IPS-15b (cell line): ENCODE measurements around the gene EVA1B.

Experiments
- H3K27me3 ChIP-seq: one replicate; pipeline ENCODE4 v1.6.1; 2013; ENCODE audit warnings: low read length; ENCODE audit not compliant: control insufficient read depth, insufficient read depth
- H3K36me3 ChIP-seq: one replicate; pipeline ENCODE4 v1.6.1; 2013; ENCODE audit warnings: low read length; ENCODE audit not compliant: control insufficient read depth, insufficient read depth
- H3K4me1 ChIP-seq: one replicate; pipeline ENCODE4 v1.6.1; 2013; ENCODE audit warnings: mild to moderate bottlenecking, low read length; ENCODE audit not compliant: control insufficient read depth, insufficient read depth
- H3K4me3 ChIP-seq: one replicate; pipeline ENCODE4 v1.5.1; 2013; ENCODE audit warnings: low read depth, low read length
- H3K9ac ChIP-seq: one replicate; pipeline ENCODE4 v1.6.1; 2013; ENCODE audit warnings: low read depth, mild to moderate bottlenecking, low read length
- H3K9me3 ChIP-seq: one replicate; pipeline ENCODE4 v1.6.1; 2013; ENCODE audit warnings: mild to moderate bottlenecking, low read length; ENCODE audit not compliant: control insufficient read depth, insufficient read depth

EVA1B gene

GRCh38 chr1:36354486-36354885 is 31.0 kb upstream of the EVA1B start:
- H3K4me1 ChIP-seq: no peaks in the 10 kb centered on the region
- no peaks in the 10 kb centered on the region for H3K9me3 ChIP-seq
- H3K36me3 ChIP-seq: peaks cover 35% of the 10 kb centered on the region
- no peak overlapping the region for H3K9ac ChIP-seq
- no peaks in the 10 kb centered on the region for H3K27me3 ChIP-seq
- no peak overlapping the region for H3K4me3 ChIP-seq

GRCh38 chr1:36352910-36353878 is 29.7 kb upstream of the EVA1B start:
- H3K9ac ChIP-seq: no peak overlapping the region
- H3K4me1 ChIP-seq: no peaks in the 10 kb centered on the region
- no peaks in the 10 kb centered on the region for H3K27me3 ChIP-seq
- peaks cover 37% of the 10 kb centered on the region for H3K36me3 ChIP-seq
- no peaks in the 10 kb centered on the region for H3K9me3 ChIP-seq
- H3K4me3 ChIP-seq: no peak overlapping the region

- no peak overlapping the region for H3K9ac ChIP-seq
- no peak overlapping the region for H3K4me3 ChIP-seq
- H3K4me1 ChIP-seq: no peaks in the 10 kb centered on the region
- peaks cover 33% of the 10 kb centered on the region for H3K36me3 ChIP-seq
- no peaks in the 10 kb centered on the region for H3K27me3 ChIP-seq
- no peaks in the 10 kb centered on the region for H3K9me3 ChIP-seq
Measured at GRCh38 chr1:36352125-36352909, 28.9 kb upstream of the EVA1B start.

- H3K27me3 ChIP-seq: no peaks in the 10 kb centered on the region
- H3K4me3 ChIP-seq: no peak overlapping the region
- H3K36me3 ChIP-seq: peaks cover 41% of the 10 kb centered on the region
- no peaks in the 10 kb centered on the region for H3K4me1 ChIP-seq
- H3K9ac ChIP-seq: no peak overlapping the region
- no peaks in the 10 kb centered on the region for H3K9me3 ChIP-seq
Measured at GRCh38 chr1:36351227-36351977, 28.0 kb upstream of the EVA1B start.

- Histone ChIP-seq H3K27me3 (no peaks in the 10 kb centered on the region), H3K36me3 (peaks cover 45% of the 10 kb centered on the region), H3K4me3 (no peak overlapping the region), H3K4me1 (no peaks in the 10 kb centered on the region), H3K9ac (no peak overlapping the region), H3K9me3 (no peaks in the 10 kb centered on the region)
Measured at GRCh38 chr1:36350659-36351226, 27.3 kb upstream of the EVA1B start.

GRCh38 chr1:36349839-36350238 is 26.4 kb upstream of the EVA1B start:
- no peak overlapping the region for H3K9ac ChIP-seq

GRCh38 chr1:36349241-36349671 is 25.8 kb upstream of the EVA1B start:
- H3K4me1 ChIP-seq: no peaks in the 10 kb centered on the region
- H3K9ac ChIP-seq: no peak overlapping the region
- no peaks in the 10 kb centered on the region for H3K9me3 ChIP-seq
- H3K4me3 ChIP-seq: no peak overlapping the region
- no peaks in the 10 kb centered on the region for H3K27me3 ChIP-seq
- H3K36me3 ChIP-seq: peaks cover 41% of the 10 kb centered on the region

More at GRCh38 chr1:36349839-36350238, 26.4 kb upstream of the EVA1B start:
- peaks cover 46% of the 10 kb centered on the region for H3K36me3 ChIP-seq
- no peaks in the 10 kb centered on the region for H3K4me1 ChIP-seq
- H3K4me3 ChIP-seq: no peak overlapping the region
- H3K27me3 ChIP-seq: no peaks in the 10 kb centered on the region
- H3K9me3 ChIP-seq: no peaks in the 10 kb centered on the region

GRCh38 chr1:36346741-36347370 is 23.4 kb upstream of the EVA1B start:
- H3K9ac ChIP-seq: no peak overlapping the region

GRCh38 chr1:36345353-36345752 is 21.9 kb upstream of the EVA1B start:
- Histone ChIP-seq H3K9me3 (no peaks in the 10 kb centered on the region), H3K36me3 (peaks cover 43% of the 10 kb centered on the region), H3K4me3 (no peak overlapping the region), H3K4me1 (no peaks in the 10 kb centered on the region), H3K9ac (no peak overlapping the region), H3K27me3 (no peaks in the 10 kb centered on the region)

More at GRCh38 chr1:36346741-36347370, 23.4 kb upstream of the EVA1B start:
- no peaks in the 10 kb centered on the region for H3K4me1 ChIP-seq
- peaks cover 44% of the 10 kb centered on the region for H3K36me3 ChIP-seq
- no peaks in the 10 kb centered on the region for H3K9me3 ChIP-seq
- H3K27me3 ChIP-seq: no peaks in the 10 kb centered on the region
- H3K4me3 ChIP-seq: no peak overlapping the region

GRCh38 chr1:36344395-36344680 is 20.9 kb upstream of the EVA1B start:
- Histone ChIP-seq H3K4me1 (no peaks in the 10 kb centered on the region), H3K36me3 (peaks cover 43% of the 10 kb centered on the region), H3K4me3 (no peak overlapping the region), H3K9me3 (no peaks in the 10 kb centered on the region), H3K27me3 (no peaks in the 10 kb centered on the region), H3K9ac (no peak overlapping the region)
